ENCODE results near the gene POC5. TPM values are rescaled to one million over a fixed set of nuclear protein-coding genes. Genes with fewer than 3 reads are reported as not detected.
"Not testable (repeated sequence)": the region's sequence is repeated elsewhere in the genome, so short reads cannot be mapped to it uniquely, and the experiment has no call there.

POC5 gene, protein sequence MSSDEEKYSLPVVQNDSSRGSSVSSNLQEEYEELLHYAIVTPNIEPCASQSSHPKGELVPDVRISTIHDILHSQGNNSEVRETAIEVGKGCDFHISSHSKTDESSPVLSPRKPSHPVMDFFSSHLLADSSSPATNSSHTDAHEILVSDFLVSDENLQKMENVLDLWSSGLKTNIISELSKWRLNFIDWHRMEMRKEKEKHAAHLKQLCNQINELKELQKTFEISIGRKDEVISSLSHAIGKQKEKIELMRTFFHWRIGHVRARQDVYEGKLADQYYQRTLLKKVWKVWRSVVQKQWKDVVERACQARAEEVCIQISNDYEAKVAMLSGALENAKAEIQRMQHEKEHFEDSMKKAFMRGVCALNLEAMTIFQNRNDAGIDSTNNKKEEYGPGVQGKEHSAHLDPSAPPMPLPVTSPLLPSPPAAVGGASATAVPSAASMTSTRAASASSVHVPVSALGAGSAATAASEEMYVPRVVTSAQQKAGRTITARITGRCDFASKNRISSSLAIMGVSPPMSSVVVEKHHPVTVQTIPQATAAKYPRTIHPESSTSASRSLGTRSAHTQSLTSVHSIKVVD
- 1 to 10 TPM; 4.3 to 4.6 TPM for total RNA-seq
- long read RNA-seq, partial matches to known transcripts = 0 of 2 reads
- long read RNA-seq, other reads (novel, unspliced or antisense) = 2 of 2 reads

DNA sequence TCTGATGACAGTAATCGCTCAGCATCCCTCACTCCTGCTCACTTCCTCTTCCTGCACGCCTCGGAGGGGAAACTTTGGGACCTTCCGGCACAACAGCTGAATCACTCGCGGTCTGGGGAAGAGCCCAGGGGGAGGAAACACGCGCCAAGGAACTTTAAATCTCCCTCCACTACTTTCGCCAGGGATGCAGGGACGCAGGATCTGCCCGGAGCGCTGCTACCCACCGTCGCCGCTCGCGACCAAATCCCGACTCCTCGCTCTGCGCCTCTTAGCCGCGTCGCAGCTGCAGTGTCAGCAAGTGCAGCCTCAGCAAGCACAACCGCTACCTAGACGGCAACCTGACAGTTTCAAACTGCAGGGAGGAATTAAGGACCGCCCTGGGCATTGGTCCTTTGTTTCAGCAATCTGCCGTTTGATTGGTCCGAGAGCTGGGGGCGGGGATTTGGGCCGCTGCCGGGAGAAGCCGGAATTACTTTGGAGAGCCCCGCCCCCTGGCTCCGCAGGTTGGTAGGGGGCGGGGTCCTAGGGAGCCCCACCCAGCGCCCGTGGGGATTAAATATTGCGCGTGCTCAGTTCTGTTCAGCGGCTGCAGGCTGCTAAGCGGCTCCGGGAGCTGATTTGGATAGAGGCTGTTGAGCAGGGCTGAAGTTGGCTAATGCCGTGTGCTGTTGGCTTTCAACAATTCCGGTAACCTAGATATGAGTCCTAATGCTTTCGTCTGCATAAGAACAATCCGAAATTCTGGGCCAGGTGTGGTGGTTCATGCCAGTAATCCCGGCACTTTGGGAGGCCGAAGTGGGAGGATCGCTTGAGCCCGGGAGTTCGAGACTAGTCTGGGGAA is at the start of gene POC5:
TSS of gene POC5 (minus strand) at position 356 of the 841 bp plus-strand sequence. CDS start 4,500 bp downstream, outside the sequence.
- DNase-seq (peak; percentile 96), ATAC-seq (peak; percentile 99 to 100)
- intact Hi-C loops (cut with DNase I) = no loop called here

- intact Hi-C loops (cut with DNase I) = no loop called here
- DNase-seq (no peak), ATAC-seq (no peak)
These were observed 40.9 kb upstream of the POC5 start for GRCh38 chr5:75758116-75758515.

GRCh38 chr5:75756981-75757380 is 39.7 kb upstream of the POC5 start:
- ATAC-seq = no peak
- intact Hi-C loops (cut with DNase I) = no loop called here

GRCh38 chr5:75756211-75756610 is 39.0 kb upstream of the POC5 start:
- ATAC-seq = no peak
- no peak for DNase-seq
- intact Hi-C loops (cut with DNase I) = no loop called here

More at GRCh38 chr5:75756981-75757380, 39.7 kb upstream of the POC5 start:
- no peak for DNase-seq

GRCh38 chr5:75753182-75753581 is 35.9 kb upstream of the POC5 start:
- intact Hi-C loops (cut with DNase I) = no loop called here
- ATAC-seq (no peak), DNase-seq (no peak)

DNA sequence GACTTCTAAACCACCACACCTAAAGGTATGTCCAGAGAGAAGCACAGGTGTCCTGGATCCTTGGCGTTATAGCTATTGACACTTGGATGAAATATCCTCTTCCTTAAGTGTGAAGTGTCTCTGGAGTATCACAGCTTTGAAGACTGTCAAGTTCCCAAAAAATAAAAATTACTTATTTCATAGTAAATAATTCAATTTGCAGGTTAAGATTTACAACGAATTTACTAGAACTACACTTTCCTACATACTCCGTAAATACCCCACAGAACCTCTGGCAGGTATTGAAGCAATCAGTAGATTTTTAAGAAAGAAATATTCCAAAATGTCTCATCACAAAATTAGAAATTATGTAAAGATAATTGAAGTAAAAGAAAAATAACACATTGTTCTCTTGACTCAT is 27.1 kb upstream of the POC5 start:
- ATAC-seq (no peak), DNase-seq (no peak)
- intact Hi-C loops (cut with DNase I) = no loop called here

DNA sequence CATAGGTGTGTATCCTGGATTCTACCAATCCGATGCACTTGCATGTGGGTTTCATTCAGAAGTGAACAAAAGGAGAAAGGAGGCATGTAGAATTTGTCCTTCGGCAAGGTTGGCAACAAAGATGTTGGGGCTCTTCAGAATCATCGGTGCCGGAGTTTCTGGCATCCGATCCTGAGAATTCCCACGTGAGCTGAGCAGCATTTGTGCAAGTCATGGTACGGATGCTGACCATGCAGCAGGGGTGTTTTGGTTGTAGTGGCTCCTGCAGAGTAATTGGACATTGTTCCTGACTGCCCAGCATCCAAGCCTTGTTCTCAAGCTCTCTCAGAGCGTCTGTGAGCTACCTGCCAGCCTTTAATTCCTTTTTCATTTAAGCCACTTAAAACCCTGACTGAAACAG is 19.0 kb upstream of the POC5 start:
- intact Hi-C loops (cut with DNase I) = loop anchor here in 1 of 2 donors (10.0 kb wide), 1 partner anchor 519 kb away; no protein-coding TSS in a partner anchor
- no peak for DNase-seq
- ATAC-seq = no peak

DNA sequence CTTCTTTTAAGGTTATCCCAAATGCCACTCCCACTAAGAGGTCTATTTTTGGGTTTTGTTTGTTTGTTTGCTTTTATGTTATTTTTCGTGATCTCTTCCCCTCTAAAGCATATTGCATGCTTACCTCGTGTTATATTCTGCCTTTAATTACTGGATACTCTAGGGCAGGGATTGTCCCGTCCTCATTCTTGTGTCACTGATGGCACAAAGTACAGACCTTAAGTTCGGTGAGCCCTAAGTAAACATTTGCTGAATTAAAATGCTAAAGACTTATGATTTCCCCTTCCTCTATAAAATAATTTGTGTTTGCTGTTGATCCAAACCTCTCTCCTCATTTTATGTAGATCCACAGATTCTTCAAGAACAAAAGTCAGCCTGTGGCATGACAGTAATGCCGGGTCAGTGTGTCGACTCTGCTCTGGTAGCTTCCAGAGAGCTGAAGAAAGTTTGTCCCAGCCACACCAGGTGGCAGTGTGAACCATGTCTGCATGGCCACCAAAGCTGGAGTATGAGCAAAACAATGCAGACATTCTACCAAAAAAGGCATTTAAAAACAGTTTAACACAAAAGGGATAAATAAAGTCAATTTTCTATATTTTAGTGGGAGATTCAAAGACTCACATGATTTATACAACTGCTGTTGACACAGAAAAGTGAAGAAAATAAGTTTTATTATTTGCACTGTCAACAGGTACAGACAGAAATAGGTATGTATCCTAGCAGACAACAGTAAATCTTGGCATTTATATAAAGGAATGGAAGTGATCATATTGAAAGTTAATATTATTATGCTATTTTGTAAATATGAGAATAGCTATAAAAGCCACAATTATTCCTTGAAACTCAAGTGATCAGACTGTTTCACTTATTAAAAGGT is 17.9 kb upstream of the POC5 start:
- intact Hi-C loops (cut with DNase I) = loop anchor here in 1 of 2 donors (10.0 kb wide), 1 partner anchor 520 kb away; no protein-coding TSS in a partner anchor
- ATAC-seq = no peak
- DNase-seq = no peak

GRCh38 chr5:75733767-75734166 is 16.5 kb upstream of the POC5 start:
- ATAC-seq (no peak), DNase-seq (no peak)
- intact Hi-C loops (cut with DNase I) = loop anchor here in 1 of 2 donors (10.0 kb wide), 1 partner anchor 521 kb away; no protein-coding TSS in a partner anchor

DNA sequence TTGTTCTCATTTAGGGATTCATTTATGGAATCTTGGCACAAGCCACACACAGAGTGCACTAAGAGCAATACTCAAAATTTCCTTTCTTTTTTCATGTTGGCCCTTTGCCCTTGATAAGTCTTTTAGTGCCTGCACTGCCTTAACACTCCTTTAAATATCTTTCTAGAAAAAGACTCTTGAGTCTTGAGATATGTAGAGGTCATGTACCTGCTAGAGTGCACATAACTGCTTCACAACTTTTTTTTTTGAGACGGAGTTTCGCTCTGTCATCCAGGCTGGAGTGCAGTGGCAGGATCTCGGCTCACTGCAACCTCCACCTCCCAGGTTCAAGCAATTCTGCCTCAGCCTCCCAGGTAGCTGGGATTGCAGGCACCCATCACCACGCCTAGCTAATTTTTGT is 14.3 kb upstream of the POC5 start:
- intact Hi-C loops (cut with DNase I) = loop anchor here in 1 of 2 donors (10.0 kb wide), 1 partner anchor 523 kb away; no protein-coding TSS in a partner anchor
- ATAC-seq, DNase-seq: not testable (repeated sequence)

DNA sequence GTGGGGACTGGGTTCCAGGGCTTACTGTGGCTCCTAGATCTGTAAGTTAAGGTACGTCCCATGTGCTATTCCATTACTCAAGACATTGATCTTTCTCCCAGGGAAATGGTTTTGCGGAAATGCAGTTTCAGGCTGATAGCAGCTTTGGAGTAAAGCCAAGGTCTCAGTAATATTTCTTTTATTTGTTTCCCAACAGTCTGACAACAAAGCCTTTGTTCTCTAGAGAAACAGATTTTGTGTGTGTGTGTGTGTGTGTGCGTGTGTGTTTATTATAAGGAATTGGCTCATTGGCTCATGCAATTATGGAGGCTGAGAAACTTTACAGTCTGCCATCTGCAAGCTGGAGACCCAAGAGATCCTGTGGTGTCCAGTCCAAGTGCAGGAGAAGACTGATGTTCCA is 12.1 kb upstream of the POC5 start:
- DNase-seq (no peak), ATAC-seq (no peak)
- intact Hi-C loops (cut with DNase I) = no loop called here

GRCh38 chr5:75727931-75728330 is 10.7 kb upstream of the POC5 start:
- ATAC-seq = no peak

DNA sequence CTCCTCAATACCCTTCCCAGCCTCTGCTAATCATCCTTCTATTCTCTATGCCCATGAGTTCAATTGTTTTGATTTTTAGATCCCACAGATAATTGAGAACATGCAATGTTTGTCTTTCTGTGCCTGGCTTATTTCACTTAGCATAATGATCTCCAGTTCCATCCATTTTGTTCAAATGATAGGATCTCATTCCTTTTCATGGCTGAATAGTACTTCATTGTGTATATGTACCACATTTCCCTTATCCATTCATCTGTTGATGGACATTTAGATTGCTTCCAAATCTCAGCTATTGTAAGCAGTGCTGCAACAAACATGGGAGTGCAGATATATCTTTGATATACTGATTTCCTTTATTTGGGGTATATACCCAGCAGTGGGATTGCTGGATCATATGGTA is 9.0 kb upstream of the POC5 start:
- ATAC-seq; intact Hi-C loops (cut with DNase I); DNase-seq: not testable (repeated sequence)

More at GRCh38 chr5:75727931-75728330, 10.7 kb upstream of the POC5 start:
- DNase-seq = no peak
- intact Hi-C loops (cut with DNase I) = no loop called here

DNA sequence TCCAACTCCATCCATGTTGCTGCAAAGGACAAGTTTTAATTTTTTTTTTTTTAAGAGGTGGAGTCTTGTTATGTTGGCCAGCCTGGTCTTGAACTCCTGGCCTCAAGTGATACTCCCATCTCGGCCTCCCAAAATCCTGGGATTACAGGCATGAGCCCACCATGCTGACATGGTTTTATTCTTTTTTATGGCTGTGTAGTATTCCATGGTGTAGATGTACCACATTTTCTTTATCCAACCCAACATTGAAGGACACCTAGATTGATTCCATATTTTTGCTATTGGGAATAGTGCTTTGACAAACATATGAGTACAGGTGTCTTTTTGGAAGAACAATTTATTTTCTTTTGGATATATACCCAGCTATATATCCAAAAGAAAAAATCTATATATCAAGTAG is 6.1 kb upstream of the POC5 start:
- intact Hi-C loops (cut with DNase I) = no loop called here
- ATAC-seq (no peak), DNase-seq (no peak)

DNA sequence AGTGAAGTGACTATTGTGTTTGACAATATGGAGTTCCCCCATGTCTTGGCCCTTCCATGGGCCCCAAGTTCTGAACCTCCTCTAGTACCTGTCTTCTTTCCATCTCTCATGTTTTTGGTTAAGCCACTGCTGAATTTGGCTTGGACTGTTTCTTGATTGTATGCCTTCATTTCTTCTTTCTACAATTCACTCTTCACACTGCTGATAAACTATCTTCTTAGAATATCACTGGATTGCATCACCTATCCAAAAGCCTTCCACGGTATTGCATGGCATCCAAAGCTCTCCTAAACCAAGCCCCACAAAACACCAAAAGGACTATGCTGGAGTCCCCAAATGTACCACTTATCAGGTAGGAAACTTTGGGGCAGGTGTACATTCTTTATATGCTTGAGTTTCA is 4.3 kb upstream of the POC5 start:
- DNase-seq (no peak), ATAC-seq (no peak)
- intact Hi-C loops (cut with DNase I) = no loop called here

DNA sequence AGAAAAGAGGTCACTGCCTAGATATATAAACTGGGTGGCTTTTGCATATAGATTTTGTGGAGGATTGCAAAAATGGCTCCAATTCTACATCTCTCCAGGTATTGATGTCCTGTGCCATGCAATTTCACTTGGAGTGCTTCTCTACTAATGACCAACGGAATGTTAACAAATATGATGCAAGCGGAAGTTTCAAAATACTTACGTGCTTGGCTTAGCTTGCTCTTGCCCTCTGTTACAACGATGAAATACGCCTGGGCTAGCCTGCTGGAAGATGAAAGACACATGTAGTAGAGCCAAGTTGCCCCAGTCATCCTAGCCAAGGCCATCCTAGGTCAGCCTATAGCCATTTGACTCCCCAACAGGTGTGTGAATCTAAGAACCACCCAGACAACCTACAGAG is 3.6 kb upstream of the POC5 start:
- intact Hi-C loops (cut with DNase I) = no loop called here
- DNase-seq = no peak
- ATAC-seq = no peak

DNA sequence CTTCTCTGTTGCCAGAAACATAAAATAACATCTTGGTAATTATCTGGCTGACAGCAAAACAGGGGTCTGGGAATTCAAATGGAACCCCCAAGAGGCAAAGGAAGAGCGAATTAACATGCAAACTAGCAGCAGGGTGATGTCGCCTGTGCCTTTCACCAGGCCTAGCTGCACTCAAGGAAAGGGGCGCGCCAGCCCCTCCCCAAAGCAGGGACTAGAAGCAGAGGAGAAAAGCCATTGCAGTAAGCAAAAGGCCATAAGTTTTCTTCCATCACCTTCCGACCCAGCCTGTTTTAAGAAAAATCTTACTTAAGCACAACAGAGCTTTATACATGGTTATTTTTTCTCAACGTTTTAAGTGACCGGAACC is 539 bp downstream of the POC5 start:
- DNase-seq (no peak), ATAC-seq (no peak)
- intact Hi-C loops (cut with DNase I) = no loop called here

DNA sequence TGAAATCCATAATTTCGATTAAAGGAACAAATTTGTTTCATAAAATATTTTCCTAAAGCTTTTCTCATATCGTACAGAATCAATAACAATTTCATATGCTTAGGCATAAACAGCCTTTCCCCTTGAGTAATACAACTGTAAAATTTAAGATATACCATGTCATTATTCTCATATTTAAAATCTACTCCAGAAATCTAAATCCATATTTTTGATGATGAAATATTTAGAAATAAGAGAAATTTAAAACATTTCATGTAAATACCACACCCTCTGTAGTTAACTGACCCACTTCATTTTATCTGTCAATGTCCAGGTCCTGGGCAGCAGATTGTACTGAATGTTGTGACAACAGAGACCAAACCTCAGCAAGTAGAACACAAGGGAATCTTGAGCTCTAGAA is 5.1 kb downstream of the POC5 start:
- no peak for ATAC-seq
- intact Hi-C loops (cut with DNase I) = no loop called here
- DNase-seq = no peak

GRCh38 chr5:75711151-75711550 is 6.1 kb downstream of the POC5 start:
- DNase-seq (no peak), ATAC-seq (no peak)
- intact Hi-C loops (cut with DNase I) = no loop called here
